ENCODE measurements around the gene NPFFR1. TPM values are rescaled to one million over a fixed set of nuclear protein-coding genes. Genes with fewer than 3 reads are reported as not detected.

Gene NPFFR1
- total RNA-seq, 1 experiment from 2014 or later, result 0.02 TPM

DNA sequence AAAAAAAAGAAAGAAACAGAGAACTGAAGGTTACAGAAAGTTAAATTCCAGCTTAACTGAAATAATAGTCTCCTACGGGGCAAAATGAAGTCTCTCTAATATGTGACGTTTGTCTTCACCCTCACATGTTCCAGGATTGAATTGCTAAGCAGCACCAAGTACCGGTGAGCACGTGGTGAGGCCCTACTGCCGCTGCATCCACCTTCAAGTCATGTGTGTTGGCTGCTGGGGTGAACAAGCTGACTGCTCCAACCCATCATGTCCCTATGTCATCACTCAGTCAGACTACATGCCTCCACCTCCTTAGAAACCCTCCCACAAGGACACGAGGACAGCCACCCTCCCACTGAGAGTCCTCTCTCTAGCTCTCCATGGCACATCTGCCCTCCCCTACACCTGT lies 35.4 kb upstream of the NPFFR1 start:
- ChIA-PET POLR2A (ENCODE audit: low non-redundant PET) (no interaction called here), CTCF (no interaction called here)
- no peaks in the 10 kb centered on the region for H3K27me3 ChIP-seq (replicated peaks; ENCODE audit: insufficient read depth, low read depth, low read length, poor library complexity)
- H3K4me3 ChIP-seq (ENCODE audit: low read depth, low read length, poor library complexity, severe bottlenecking), result no peak overlapping the region
- no peaks in the 10 kb centered on the region for H3K4me1 ChIP-seq (ENCODE audit: insufficient read depth, low read length, poor library complexity, severe bottlenecking)
- TF ChIP-seq EZH2 (IDR thresholded peaks at IDR 0.05; ENCODE audit: borderline replicate concordance, low read depth, low read length, poor library complexity, severe bottlenecking), result no peak
- TF ChIP-seq, protein P1, sequence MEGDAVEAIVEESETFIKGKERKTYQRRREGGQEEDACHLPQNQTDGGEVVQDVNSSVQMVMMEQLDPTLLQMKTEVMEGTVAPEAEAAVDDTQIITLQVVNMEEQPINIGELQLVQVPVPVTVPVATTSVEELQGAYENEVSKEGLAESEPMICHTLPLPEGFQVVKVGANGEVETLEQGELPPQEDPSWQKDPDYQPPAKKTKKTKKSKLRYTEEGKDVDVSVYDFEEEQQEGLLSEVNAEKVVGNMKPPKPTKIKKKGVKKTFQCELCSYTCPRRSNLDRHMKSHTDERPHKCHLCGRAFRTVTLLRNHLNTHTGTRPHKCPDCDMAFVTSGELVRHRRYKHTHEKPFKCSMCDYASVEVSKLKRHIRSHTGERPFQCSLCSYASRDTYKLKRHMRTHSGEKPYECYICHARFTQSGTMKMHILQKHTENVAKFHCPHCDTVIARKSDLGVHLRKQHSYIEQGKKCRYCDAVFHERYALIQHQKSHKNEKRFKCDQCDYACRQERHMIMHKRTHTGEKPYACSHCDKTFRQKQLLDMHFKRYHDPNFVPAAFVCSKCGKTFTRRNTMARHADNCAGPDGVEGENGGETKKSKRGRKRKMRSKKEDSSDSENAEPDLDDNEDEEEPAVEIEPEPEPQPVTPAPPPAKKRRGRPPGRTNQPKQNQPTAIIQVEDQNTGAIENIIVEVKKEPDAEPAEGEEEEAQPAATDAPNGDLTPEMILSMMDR (conservative IDR thresholded peaks at IDR 0.05; ENCODE audit: low read depth, low read length), result no peak
- DNase-seq (ENCODE audit: low spot score), result no peak
- no TSS peak for BruUV-seq (replicated peaks)
- no peaks in the 10 kb centered on the region for H3K36me3 ChIP-seq (ENCODE audit: insufficient read depth, low read length, poor library complexity, severe bottlenecking)
- intact Hi-C loops (cut with micrococcal nuclease; ENCODE audit: unreplicated experiment), result no loop called here
- H3K9me3 ChIP-seq (ENCODE audit: low read depth, low read length, poor library complexity, severe bottlenecking), result no peaks in the 10 kb centered on the region
- no peak overlapping the region for H3K27ac ChIP-seq (ENCODE audit: low read depth, low read length, poor library complexity, severe bottlenecking)

- ChIA-PET CTCF (no interaction called here), POLR2A (ENCODE audit: low non-redundant PET) (no interaction called here)
- Histone ChIP-seq H3K4me1 (ENCODE audit: insufficient read depth, low read length, poor library complexity, severe bottlenecking) (no peaks in the 10 kb centered on the region), H3K4me3 (ENCODE audit: low read depth, low read length, poor library complexity, severe bottlenecking) (no peak overlapping the region), H3K36me3 (ENCODE audit: insufficient read depth, low read length, poor library complexity, severe bottlenecking) (no peaks in the 10 kb centered on the region), H3K27me3 (replicated peaks; ENCODE audit: insufficient read depth, low read depth, low read length, poor library complexity) (no peaks in the 10 kb centered on the region), H3K27ac (ENCODE audit: low read depth, low read length, poor library complexity, severe bottlenecking) (no peak overlapping the region), H3K9me3 (ENCODE audit: low read depth, low read length, poor library complexity, severe bottlenecking) (no peaks in the 10 kb centered on the region)
- DNase-seq (ENCODE audit: low spot score), result no peak
- no TSS peak for BruUV-seq (replicated peaks)
- TF ChIP-seq, protein P1 (conservative IDR thresholded peaks at IDR 0.05; ENCODE audit: low read depth, low read length), result no peak
- TF ChIP-seq EZH2 (IDR thresholded peaks at IDR 0.05; ENCODE audit: borderline replicate concordance, low read depth, low read length, poor library complexity, severe bottlenecking), result no peak
- intact Hi-C loops (cut with micrococcal nuclease; ENCODE audit: unreplicated experiment), result no loop called here
Measured at GRCh38 chr10:70317943-70318318, 34.1 kb upstream of the NPFFR1 start.

- Histone ChIP-seq H3K27me3 (replicated peaks; ENCODE audit: insufficient read depth, low read depth, low read length, poor library complexity) (no peaks in the 10 kb centered on the region), H3K4me3 (ENCODE audit: low read depth, low read length, poor library complexity, severe bottlenecking) (no peak overlapping the region), H3K4me1 (ENCODE audit: insufficient read depth, low read length, poor library complexity, severe bottlenecking) (no peaks in the 10 kb centered on the region), H3K27ac (ENCODE audit: low read depth, low read length, poor library complexity, severe bottlenecking) (no peak overlapping the region), H3K9me3 (ENCODE audit: low read depth, low read length, poor library complexity, severe bottlenecking) (no peaks in the 10 kb centered on the region), H3K36me3 (ENCODE audit: insufficient read depth, low read length, poor library complexity, severe bottlenecking) (no peaks in the 10 kb centered on the region)
- CTCF ChIA-PET, result interaction anchor here (0.7 kb wide), 1 partner anchor 96 kb away, joined by 3 read pairs; no protein-coding TSS in a partner anchor
- POLR2A ChIA-PET (ENCODE audit: low non-redundant PET), result no interaction called here
- no TSS peak for BruUV-seq (replicated peaks)
- intact Hi-C loops (cut with micrococcal nuclease; ENCODE audit: unreplicated experiment), result no loop called here
- no peak for TF ChIP-seq EZH2 (IDR thresholded peaks at IDR 0.05; ENCODE audit: borderline replicate concordance, low read depth, low read length, poor library complexity, severe bottlenecking)
- TF ChIP-seq, protein P1 (conservative IDR thresholded peaks at IDR 0.05; ENCODE audit: low read depth, low read length), result no peak
- no peak for DNase-seq (ENCODE audit: low spot score)
Measured at GRCh38 chr10:70317272-70317942, 33.6 kb upstream of the NPFFR1 start.
